GM10248 (cell line): ENCODE results near the gene GOLGA3.

ENCODE experiments used
- CTCF ChIA-PET: fragments of 300-600 bp; sonication (Branson Sonifier 250); formaldehyde crosslinking; extraction: SDS; loops from one replicate; lab custom pipeline; 2021; ENCODE audit warnings: antibody characterized with exemption; lab: Yijun Ruan, JAX
- POLR2A ChIA-PET: fragments of 350-650 bp; sonication (Branson Sonifier 250); formaldehyde crosslinking; extraction: SDS; loops from one replicate; lab custom pipeline; 2020; ENCODE audit warnings: antibody characterized with exemption; lab: Yijun Ruan, JAX
- DNase-seq: peaks from one replicate; pipeline ENCODE4 v3.0.0; 2012; ENCODE audit errors: extremely low spot score
- TF ChIP-seq, protein P1 (sequence below): IDR thresholded peaks from 2 replicates; pipeline ENCODE4 v1.5.1; 2012; ENCODE audit warnings: mild to moderate bottlenecking, low read depth; ENCODE audit errors: extremely low read depth, missing control alignments, control extremely low read depth

Gene GOLGA3

DNA sequence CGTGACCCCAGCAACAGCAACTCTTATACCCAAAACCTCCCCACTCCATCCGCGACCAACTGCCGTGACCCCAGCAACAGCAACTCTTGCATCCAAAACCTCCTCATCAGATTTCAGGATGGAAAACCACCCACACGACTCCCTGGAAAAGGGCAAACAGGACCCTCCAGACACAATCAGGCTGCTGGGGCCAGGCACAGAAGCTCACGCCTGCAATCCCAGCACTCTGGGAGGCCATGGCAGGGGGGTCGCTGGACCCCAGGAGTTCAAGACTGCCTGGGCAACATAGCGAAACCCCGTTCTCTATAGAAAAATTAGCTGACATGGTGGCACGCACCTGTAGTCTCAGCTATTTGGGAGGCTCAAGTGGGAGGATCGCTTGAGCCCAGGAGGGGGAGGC, 98.3 kb downstream of the GOLGA3 start:
- no peak for DNase-seq
- ChIA-PET CTCF (no interaction called here), POLR2A (interaction anchor here (0.5 kb wide), 1 partner anchor 19 kb away, joined by 3 read pairs; no protein-coding TSS in a partner anchor)
- TF ChIP-seq, protein P1, sequence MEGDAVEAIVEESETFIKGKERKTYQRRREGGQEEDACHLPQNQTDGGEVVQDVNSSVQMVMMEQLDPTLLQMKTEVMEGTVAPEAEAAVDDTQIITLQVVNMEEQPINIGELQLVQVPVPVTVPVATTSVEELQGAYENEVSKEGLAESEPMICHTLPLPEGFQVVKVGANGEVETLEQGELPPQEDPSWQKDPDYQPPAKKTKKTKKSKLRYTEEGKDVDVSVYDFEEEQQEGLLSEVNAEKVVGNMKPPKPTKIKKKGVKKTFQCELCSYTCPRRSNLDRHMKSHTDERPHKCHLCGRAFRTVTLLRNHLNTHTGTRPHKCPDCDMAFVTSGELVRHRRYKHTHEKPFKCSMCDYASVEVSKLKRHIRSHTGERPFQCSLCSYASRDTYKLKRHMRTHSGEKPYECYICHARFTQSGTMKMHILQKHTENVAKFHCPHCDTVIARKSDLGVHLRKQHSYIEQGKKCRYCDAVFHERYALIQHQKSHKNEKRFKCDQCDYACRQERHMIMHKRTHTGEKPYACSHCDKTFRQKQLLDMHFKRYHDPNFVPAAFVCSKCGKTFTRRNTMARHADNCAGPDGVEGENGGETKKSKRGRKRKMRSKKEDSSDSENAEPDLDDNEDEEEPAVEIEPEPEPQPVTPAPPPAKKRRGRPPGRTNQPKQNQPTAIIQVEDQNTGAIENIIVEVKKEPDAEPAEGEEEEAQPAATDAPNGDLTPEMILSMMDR: no peak

DNA sequence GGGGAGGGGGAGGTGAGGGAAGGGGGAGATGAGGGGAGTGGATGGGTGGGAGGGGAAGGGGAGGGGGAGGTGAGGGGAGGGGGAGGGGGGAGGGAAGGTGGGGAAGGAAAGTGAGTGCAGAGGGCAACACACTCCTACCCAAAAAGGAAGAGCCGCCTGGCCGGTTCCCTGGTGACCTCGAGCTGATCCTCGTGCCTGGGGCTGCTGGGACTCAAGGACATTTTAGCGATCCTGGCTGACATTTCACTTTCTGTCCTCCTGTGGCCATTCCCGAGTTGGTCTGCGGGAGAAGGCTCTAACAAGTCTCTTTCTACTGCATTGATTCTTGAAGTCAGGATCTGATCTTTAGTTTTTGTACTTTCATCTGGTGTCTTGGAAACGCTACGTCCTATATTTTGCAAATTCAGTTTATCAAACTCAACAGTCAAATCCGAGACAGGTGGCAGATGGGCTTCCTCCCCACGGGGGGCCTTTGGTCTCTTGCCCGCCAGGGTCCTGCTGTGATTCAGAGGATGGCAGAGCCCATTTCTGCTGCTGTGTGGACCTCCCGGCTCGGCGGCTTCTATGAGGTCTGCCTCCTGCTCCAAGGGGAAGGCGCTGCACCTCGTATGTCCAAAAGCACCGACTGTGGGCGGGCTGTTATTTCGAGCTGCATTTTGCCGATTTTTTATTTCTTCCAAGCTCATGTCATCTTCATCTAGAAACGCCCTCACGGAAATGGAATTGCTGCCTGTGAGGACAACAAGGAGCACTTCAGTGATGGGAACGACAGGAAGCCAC, 98.9 kb downstream of the GOLGA3 start:
- TF ChIP-seq, protein P1: no peak
- CTCF ChIA-PET: interaction anchor here (1.5 kb wide), 1 partner anchor 8 kb away, joined by 4 read pairs; no protein-coding TSS in a partner anchor
- no peak for DNase-seq
- POLR2A ChIA-PET: interaction anchor here (0.5 to 0.6 kb wide), 2 partner anchors 19 to 43 kb away, joined by 3 to 6 read pairs; no protein-coding TSS in a partner anchor

- ChIA-PET POLR2A (no interaction called here), CTCF (interaction anchor here (1.1 to 1.5 kb wide), 2 partner anchors 9 to 15 kb away, joined by 4 read pairs; no protein-coding TSS in a partner anchor)
- TF ChIP-seq, protein P1: no peak
- no peak for DNase-seq
Observed at GRCh38 chr12:132728502-132728901, 100.2 kb downstream of the GOLGA3 start.

GRCh38 chr12:132727091-132727794, 101.4 kb downstream of the GOLGA3 start:
- TF ChIP-seq, protein P1: no peak
- CTCF ChIA-PET: interaction anchor here (1.1 kb wide), 1 partner anchor 14 kb away, joined by 4 read pairs; no protein-coding TSS in a partner anchor
- POLR2A ChIA-PET: no interaction called here
- DNase-seq: no peak

- CTCF ChIA-PET: no interaction called here
- TF ChIP-seq, protein P1: no peak
Observed at GRCh38 chr12:132726386-132726785, 102.3 kb downstream of the GOLGA3 start.

GRCh38 chr12:132724506-132725241, 104.0 kb downstream of the GOLGA3 start:
- ChIA-PET POLR2A (no interaction called here), CTCF (no interaction called here)
- TF ChIP-seq, protein P1: no peak
- DNase-seq: no peak

More at GRCh38 chr12:132726386-132726785, 102.3 kb downstream of the GOLGA3 start:
- POLR2A ChIA-PET: no interaction called here
- no peak for DNase-seq
